ENCODE data around the gene GPR18.

- TF ChIP-seq FOXK2 (conservative IDR thresholded peaks at IDR 0.05 in 1 of 2, IDR thresholded peaks at IDR 0.05 in 1 of 2; ENCODE audit: low read depth in 2 of 2) (no peak), ZNF76 (CRISPR knock-in tag; IDR thresholded peaks at IDR 0.05; ENCODE audit: borderline replicate concordance) (no peak), ZBTB33 (CRISPR knock-in tag; IDR thresholded peaks at IDR 0.05) (no peak)
These were observed 10.6 kb upstream of the GPR18 start for GRCh38 chr13:99268822-99269221.
